Measurements from ENCODE around the gene PDF.

The PDF gene

DNA sequence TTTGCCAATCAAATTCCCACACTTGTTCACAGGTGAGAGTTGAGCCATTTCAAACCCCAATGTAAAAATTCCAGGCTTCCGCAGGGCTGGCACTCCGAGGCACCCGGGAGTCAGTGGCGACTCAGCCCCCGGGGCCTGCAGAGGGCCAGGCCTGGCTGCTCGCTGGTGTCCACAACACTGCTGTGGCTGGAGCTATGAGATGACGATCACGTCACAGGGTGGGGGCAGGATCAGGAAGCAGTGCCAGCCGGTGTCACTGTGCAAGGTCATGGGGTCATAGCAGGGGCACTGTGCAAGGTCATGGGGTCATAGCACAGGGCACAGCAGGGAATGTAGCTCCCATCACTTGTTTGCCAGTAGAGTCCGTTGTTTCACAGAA, 11.5 kb downstream of the PDF start:
- peaks cover 65% of the 10 kb centered on the region for H3K36me3 ChIP-seq (ENCODE audit: control insufficient read depth, insufficient read depth, low read length)
- TF ChIP-seq, protein P1, sequence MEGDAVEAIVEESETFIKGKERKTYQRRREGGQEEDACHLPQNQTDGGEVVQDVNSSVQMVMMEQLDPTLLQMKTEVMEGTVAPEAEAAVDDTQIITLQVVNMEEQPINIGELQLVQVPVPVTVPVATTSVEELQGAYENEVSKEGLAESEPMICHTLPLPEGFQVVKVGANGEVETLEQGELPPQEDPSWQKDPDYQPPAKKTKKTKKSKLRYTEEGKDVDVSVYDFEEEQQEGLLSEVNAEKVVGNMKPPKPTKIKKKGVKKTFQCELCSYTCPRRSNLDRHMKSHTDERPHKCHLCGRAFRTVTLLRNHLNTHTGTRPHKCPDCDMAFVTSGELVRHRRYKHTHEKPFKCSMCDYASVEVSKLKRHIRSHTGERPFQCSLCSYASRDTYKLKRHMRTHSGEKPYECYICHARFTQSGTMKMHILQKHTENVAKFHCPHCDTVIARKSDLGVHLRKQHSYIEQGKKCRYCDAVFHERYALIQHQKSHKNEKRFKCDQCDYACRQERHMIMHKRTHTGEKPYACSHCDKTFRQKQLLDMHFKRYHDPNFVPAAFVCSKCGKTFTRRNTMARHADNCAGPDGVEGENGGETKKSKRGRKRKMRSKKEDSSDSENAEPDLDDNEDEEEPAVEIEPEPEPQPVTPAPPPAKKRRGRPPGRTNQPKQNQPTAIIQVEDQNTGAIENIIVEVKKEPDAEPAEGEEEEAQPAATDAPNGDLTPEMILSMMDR (IDR thresholded peaks at IDR 0.05; ENCODE audit: insufficient read depth, low read length, poor library complexity, severe bottlenecking), result no peak
- H3K27me3 ChIP-seq (replicated peaks; ENCODE audit: control insufficient read depth, insufficient read depth, low read length), result no peaks in the 10 kb centered on the region
- DNase-seq (ENCODE audit: extremely low read depth, insufficient read length), result no peak
- H3K4me3 ChIP-seq (replicated peaks; ENCODE audit: low read depth, low read length), result no peak overlapping the region

DNA sequence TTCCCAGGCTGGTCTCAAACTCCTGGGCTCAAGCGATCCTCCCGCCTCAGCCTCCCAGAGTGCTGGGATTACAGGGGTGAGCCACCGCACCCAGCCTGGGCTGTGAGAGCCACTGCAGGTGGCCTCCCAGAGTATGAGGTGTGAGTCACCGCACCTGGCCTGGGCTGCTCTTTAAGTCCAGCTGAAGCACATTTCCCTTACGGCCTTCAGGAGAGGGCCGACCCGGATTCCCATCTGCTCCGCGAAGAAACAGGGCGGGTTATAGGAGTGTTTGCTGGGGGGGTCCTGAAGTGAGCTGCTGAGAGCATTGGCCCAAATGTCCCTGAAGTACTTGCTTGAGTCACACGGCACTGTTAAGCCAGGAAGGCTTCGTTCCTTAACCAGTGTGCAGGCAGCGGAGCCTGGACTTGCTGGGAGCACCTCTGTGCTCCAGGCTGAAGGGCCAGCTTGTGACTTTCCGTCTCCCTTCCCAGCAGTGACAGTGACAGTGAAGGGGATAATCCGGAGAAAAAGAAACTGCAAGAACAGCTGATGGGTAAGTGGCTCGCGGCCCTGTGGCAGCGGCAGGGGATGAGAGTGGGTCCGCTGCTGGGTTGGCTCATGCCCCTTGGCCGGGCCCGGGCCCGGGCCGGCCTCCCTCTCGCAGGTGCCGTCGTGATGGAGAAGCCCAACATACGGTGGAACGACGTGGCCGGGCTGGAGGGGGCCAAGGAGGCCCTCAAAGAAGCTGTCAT, 12.0 kb downstream of the PDF start:
- Histone ChIP-seq H3K27me3 (replicated peaks; ENCODE audit: control insufficient read depth, insufficient read depth, low read length) (no peaks in the 10 kb centered on the region), H3K36me3 (ENCODE audit: control insufficient read depth, insufficient read depth, low read length) (peaks cover 63% of the 10 kb centered on the region), H3K4me3 (replicated peaks; ENCODE audit: low read depth, low read length) (no peak overlapping the region)
- no peak for DNase-seq (ENCODE audit: extremely low read depth, insufficient read length)
- TF ChIP-seq, protein P1 (IDR thresholded peaks at IDR 0.05; ENCODE audit: insufficient read depth, low read length, poor library complexity, severe bottlenecking), result no peak

DNA sequence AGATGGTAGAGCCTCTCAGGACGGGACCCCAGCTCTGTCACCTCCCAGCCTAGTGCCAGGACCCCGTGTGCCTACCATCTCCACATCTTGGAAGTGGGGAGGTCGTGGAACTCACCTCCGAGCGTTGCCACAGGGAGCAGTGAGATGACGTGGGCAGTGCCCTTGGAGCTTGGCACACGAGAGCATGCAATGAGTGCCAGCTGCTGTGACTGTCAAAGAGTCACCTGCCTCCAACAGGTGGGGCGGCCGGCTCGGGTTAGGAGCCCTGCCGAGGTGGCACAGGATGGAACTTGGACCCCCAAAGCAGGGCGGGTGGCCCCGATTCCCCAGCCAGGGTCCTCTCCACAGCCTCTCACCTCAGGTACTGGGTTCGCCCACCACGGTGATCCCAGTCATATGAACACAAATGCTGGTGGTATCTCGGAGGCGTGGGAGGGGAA, 13.8 kb downstream of the PDF start:
- Histone ChIP-seq H3K27me3 (replicated peaks; ENCODE audit: control insufficient read depth, insufficient read depth, low read length) (no peaks in the 10 kb centered on the region), H3K4me3 (replicated peaks; ENCODE audit: low read depth, low read length) (no peak overlapping the region), H3K36me3 (ENCODE audit: control insufficient read depth, insufficient read depth, low read length) (peaks cover 51% of the 10 kb centered on the region)
- no peak for DNase-seq (ENCODE audit: extremely low read depth, insufficient read length)
- TF ChIP-seq, protein P1 (IDR thresholded peaks at IDR 0.05; ENCODE audit: insufficient read depth, low read length, poor library complexity, severe bottlenecking), result no peak

DNA sequence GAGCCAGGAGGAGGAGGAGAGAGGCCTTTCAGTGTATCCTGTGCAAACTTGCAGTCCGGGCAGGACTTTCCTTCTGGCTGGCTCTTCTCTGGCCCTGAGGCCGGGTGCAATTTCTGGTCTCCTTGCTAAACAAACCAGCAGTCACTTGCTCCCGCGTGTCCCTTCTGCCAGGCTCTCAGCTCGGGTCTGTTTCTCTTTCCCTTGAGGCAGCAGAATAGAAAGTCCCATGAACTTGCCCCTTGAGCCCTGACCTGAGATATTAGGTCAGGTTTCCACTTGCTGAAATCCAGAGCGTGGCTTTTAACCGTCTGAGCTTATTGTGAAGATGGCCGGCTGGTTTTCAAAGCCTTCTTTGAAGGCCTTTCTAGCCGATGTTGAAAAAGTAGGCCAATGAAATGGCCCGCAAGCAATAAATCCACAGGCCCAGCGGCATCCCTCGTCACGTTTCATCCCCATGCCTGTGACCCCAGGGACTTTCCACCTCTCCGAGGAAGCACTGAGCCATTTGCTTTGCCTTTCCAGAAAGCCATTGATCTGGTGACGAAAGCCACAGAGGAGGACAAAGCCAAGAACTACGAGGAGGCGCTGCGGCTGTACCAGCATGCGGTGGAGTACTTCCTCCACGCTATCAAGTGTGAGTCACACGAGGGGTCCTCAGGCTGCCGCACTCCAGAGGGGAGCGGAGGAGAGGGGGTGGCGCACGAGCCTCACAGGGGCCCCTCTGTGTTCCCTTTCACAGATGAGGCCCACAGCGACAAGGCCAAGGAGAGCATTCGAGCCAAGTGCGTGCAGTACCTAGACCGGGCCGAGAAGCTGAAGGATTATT, 14.7 kb downstream of the PDF start:
- no peak overlapping the region for H3K4me3 ChIP-seq (replicated peaks; ENCODE audit: low read depth, low read length)
- TF ChIP-seq, protein P1 (IDR thresholded peaks at IDR 0.05; ENCODE audit: insufficient read depth, low read length, poor library complexity, severe bottlenecking), result no peak
- DNase-seq (ENCODE audit: extremely low read depth, insufficient read length), result no peak
- peaks cover 44% of the 10 kb centered on the region for H3K36me3 ChIP-seq (ENCODE audit: control insufficient read depth, insufficient read depth, low read length)
- H3K27me3 ChIP-seq (replicated peaks; ENCODE audit: control insufficient read depth, insufficient read depth, low read length), result no peaks in the 10 kb centered on the region

DNA sequence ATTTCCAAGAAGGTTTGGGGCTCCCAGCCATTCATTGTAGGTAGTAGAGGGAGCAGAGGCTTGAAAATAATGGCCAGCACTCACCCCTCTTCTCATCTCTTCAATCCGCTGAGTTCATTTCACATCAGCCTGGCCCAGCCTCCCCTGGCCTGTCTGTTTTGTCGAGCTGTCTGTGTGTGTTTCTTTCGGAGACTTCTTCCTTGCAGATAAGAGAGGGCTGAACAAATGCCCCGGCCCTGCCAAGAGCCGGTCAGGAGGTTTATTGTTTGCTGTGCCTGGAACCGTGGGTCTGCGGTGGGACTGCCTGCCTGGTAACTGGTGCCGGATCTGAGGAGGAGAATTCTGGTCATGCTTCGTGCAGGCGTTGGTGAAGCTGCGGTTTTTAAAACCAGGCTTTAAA, 15.9 kb downstream of the PDF start:
- Histone ChIP-seq H3K27me3 (replicated peaks; ENCODE audit: control insufficient read depth, insufficient read depth, low read length) (no peaks in the 10 kb centered on the region), H3K36me3 (ENCODE audit: control insufficient read depth, insufficient read depth, low read length) (peaks cover 33% of the 10 kb centered on the region), H3K4me3 (replicated peaks; ENCODE audit: low read depth, low read length) (no peak overlapping the region)
- TF ChIP-seq, protein P1 (IDR thresholded peaks at IDR 0.05; ENCODE audit: insufficient read depth, low read length, poor library complexity, severe bottlenecking), result no peak
- no peak for DNase-seq (ENCODE audit: extremely low read depth, insufficient read length)

Measured in GM06990 (cell line).